ENCODE data around the gene BCL2L11. TPM values are rescaled to one million over a fixed set of nuclear protein-coding genes. Genes with fewer than 3 reads are reported as not detected.

Gene BCL2L11
- total and polyA plus RNA-seq, 2 donors (not counting 3 experiments of a cell fraction or from before 2014, with no cell fraction given), result 12.9 to 26.6 TPM

GRCh38 chr2:111100765-111101162, 19.9 kb upstream of the BCL2L11 start:
- peaks cover 22 to 30% of the 10 kb centered on the region in 2 experiments for H3K27me3 ChIP-seq (ENCODE audit: control insufficient read depth in 2 of 2, insufficient read depth in 2 of 2, low read length in 2 of 2)
- H3K27ac ChIP-seq (ENCODE audit: insufficient read depth, low read depth, low read length), result no peak overlapping the region
- intact Hi-C loops (cut with micrococcal nuclease), result no loop called here

More at GRCh38 chr2:111100765-111101162, 19.9 kb upstream of the BCL2L11 start:
- POLR2A ChIA-PET, result no interaction called here
- H2AFZ ChIP-seq (ENCODE audit: low read depth, low read length), result no peak overlapping the region
- H3K4me3 ChIP-seq (replicated peaks in 1 of 3; ENCODE audit: insufficient read depth in 1 of 3, low read depth in 1 of 3, low read length in 3 of 3), result no peak overlapping the region
- TF ChIP-seq JUN (IDR thresholded peaks at IDR 0.05; ENCODE audit: borderline replicate concordance, insufficient read depth, insufficient read length, low read depth), result peak; percentile 48
- TF ChIP-seq GATA2 (IDR thresholded peaks at IDR 0.05; ENCODE audit: insufficient read depth, insufficient read length, low read depth, low read length), result no peak
- no peak for TF ChIP-seq POLR2AphosphoS5 (IDR thresholded peaks at IDR 0.05; ENCODE audit: insufficient read depth, low read depth, low read length)
- TF ChIP-seq CTCF (IDR thresholded peaks at IDR 0.05; ENCODE audit: extremely low read depth in 1 of 2, insufficient read depth in 1 of 2, low read depth in 1 of 2, low read length in 2 of 2), result no peak
- no peak for TF ChIP-seq MAX (IDR thresholded peaks at IDR 0.05; ENCODE audit: insufficient read depth, insufficient read length)
- peak; percentile 22 for TF ChIP-seq FOS (IDR thresholded peaks at IDR 0.05; ENCODE audit: borderline replicate concordance, insufficient read depth, low read length)
- no peak overlapping the region for H3K4me2 ChIP-seq (ENCODE audit: insufficient read depth, low read length)
- CTCF ChIA-PET, result interaction anchor here (1.2 kb wide), 1 partner anchor 16 kb away, joined by 3 read pairs; no protein-coding TSS in a partner anchor
- H3K9me1 ChIP-seq (replicated peaks; ENCODE audit: control insufficient read depth, extremely low read depth, insufficient read depth, low read length), result no peaks in the 10 kb centered on the region
- no peaks in the 10 kb centered on the region for H4K20me1 ChIP-seq (replicated peaks; ENCODE audit: control insufficient read depth, extremely low read depth, insufficient read depth, low read length)
- no TSS peak for BruUV-seq (replicated peaks)
- DNase-seq (ENCODE audit: low read depth, low spot score) (no peak), FAIRE-seq (no peak)
- H3K9me3 ChIP-seq (replicated peaks; ENCODE audit: control insufficient read depth, insufficient read depth, low read length), result no peaks in the 10 kb centered on the region
- no peaks in the 10 kb centered on the region for H3K4me1 ChIP-seq (ENCODE audit: control insufficient read depth, extremely low read depth, insufficient read depth, low read length)
- no peaks in the 10 kb centered on the region for H3K79me2 ChIP-seq (ENCODE audit: control insufficient read depth, insufficient read depth, low read length)
- H3K36me3 ChIP-seq (ENCODE audit: control insufficient read depth in 2 of 2, extremely low read depth in 1 of 2, insufficient read depth in 2 of 2, low read length in 2 of 2), result no peaks in the 10 kb centered on the region
- H3K9ac ChIP-seq (replicated peaks; ENCODE audit: extremely low read depth, insufficient read depth, low read length), result no peak overlapping the region
- dilution Hi-C loops (cut with MboI; ENCODE audit: extremely low pct_ligation_motif_present, low sequenced_read_pairs), result no loop called here
